A549 (cell line): ENCODE results near the gene RHCG.

Source experiments
- CBX8 ChIP-seq: fragments of 200-600 bp; sonication (generic); IDR thresholded peaks from 2 replicates; pipeline ENCODE4 v1.6.1; 2016
- CHD4 ChIP-seq: fragments of 200-600 bp; sonication (generic); IDR thresholded peaks from 2 replicates; pipeline ENCODE4 v1.6.1; 2016; ENCODE audit warnings: antibody characterized with exemption, mild to moderate bottlenecking, borderline replicate concordance
- KDM5A ChIP-seq: fragments of 200-600 bp; sonication (generic); IDR thresholded peaks from 2 replicates; pipeline ENCODE4 v1.6.1; 2016; ENCODE audit warnings: antibody characterized with exemption, mild to moderate bottlenecking
- TF ChIP-seq, protein P1 (sequence below): fragments of >200 bp; sonication (Bioruptor Twin); formaldehyde crosslinking; IDR thresholded peaks from 3 replicates; pipeline ENCODE4 v1.5.1; 2016
- TF ChIP-seq, protein P2 (sequence below): fragments of 200-600 bp; sonication (generic); IDR thresholded peaks from 2 replicates; pipeline ENCODE4 v1.6.1; 2016; ENCODE audit warnings: antibody characterized with exemption, mild to moderate bottlenecking, moderate library complexity

DNA sequence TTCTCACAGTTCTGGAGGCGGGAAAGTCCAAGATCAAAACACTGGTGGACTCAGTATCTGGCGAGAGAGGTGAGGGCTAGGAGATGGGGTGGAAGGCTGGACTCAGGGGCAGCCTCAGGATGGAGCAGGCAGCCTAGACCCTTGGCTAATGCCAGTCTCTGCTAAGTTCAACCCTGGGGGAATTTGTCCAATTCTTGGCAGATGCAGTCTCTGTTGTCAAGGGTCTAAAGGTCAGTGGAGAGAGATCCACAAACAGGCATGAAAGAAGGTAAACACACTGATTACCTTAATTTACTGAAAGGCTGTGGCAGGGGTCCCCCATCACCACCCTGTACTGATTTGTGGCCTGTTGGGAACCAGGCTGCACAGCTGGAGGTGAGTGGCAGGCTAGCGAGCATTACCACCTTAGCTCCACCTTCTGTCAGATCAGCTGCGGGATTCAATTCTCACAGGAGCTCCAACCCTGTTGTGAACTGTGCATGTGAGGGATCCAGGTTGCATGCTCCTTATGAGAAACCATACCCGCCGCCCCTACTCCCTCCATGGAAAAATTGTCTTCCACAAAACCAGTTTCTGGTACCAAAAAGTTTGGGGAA is 32.5 kb upstream of the RHCG start:
- TF ChIP-seq CHD4 = no peak
- TF ChIP-seq, protein P1, sequence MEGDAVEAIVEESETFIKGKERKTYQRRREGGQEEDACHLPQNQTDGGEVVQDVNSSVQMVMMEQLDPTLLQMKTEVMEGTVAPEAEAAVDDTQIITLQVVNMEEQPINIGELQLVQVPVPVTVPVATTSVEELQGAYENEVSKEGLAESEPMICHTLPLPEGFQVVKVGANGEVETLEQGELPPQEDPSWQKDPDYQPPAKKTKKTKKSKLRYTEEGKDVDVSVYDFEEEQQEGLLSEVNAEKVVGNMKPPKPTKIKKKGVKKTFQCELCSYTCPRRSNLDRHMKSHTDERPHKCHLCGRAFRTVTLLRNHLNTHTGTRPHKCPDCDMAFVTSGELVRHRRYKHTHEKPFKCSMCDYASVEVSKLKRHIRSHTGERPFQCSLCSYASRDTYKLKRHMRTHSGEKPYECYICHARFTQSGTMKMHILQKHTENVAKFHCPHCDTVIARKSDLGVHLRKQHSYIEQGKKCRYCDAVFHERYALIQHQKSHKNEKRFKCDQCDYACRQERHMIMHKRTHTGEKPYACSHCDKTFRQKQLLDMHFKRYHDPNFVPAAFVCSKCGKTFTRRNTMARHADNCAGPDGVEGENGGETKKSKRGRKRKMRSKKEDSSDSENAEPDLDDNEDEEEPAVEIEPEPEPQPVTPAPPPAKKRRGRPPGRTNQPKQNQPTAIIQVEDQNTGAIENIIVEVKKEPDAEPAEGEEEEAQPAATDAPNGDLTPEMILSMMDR = no peak
- TF ChIP-seq, protein P2, sequence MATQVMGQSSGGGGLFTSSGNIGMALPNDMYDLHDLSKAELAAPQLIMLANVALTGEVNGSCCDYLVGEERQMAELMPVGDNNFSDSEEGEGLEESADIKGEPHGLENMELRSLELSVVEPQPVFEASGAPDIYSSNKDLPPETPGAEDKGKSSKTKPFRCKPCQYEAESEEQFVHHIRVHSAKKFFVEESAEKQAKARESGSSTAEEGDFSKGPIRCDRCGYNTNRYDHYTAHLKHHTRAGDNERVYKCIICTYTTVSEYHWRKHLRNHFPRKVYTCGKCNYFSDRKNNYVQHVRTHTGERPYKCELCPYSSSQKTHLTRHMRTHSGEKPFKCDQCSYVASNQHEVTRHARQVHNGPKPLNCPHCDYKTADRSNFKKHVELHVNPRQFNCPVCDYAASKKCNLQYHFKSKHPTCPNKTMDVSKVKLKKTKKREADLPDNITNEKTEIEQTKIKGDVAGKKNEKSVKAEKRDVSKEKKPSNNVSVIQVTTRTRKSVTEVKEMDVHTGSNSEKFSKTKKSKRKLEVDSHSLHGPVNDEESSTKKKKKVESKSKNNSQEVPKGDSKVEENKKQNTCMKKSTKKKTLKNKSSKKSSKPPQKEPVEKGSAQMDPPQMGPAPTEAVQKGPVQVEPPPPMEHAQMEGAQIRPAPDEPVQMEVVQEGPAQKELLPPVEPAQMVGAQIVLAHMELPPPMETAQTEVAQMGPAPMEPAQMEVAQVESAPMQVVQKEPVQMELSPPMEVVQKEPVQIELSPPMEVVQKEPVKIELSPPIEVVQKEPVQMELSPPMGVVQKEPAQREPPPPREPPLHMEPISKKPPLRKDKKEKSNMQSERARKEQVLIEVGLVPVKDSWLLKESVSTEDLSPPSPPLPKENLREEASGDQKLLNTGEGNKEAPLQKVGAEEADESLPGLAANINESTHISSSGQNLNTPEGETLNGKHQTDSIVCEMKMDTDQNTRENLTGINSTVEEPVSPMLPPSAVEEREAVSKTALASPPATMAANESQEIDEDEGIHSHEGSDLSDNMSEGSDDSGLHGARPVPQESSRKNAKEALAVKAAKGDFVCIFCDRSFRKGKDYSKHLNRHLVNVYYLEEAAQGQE = no peak
- TF ChIP-seq KDM5A = no peak
- TF ChIP-seq CBX8 = no peak
